ENCODE measurements around the gene LRRC7.

Gene LRRC7

GRCh38 chr1:69888657-69889056 is 320.9 kb downstream of the LRRC7 start:
- TF ChIP-seq CTCF (IDR thresholded peaks at IDR 0.05; ENCODE audit: low read depth, low read length): no peak
- H3K4me3 ChIP-seq (ENCODE audit: low read depth, low read length): no peak overlapping the region
- H3K27ac ChIP-seq: no peak overlapping the region
- H3K36me3 ChIP-seq: no peaks in the 10 kb centered on the region
- H3K9me3 ChIP-seq (ENCODE audit: severe bottlenecking): peaks cover 2% of the 10 kb centered on the region
- DNase-seq: no peak
- no peaks in the 10 kb centered on the region for H3K27me3 ChIP-seq (ENCODE audit: insufficient read depth, low read depth, severe bottlenecking)

GRCh38 chr1:69898403-69898947 is 330.8 kb downstream of the LRRC7 start:
- H3K27ac ChIP-seq: no peak overlapping the region
- H3K36me3 ChIP-seq: no peaks in the 10 kb centered on the region
- H3K9me3 ChIP-seq (ENCODE audit: severe bottlenecking): no peaks in the 10 kb centered on the region
- no peaks in the 10 kb centered on the region for H3K27me3 ChIP-seq (ENCODE audit: insufficient read depth, low read depth, severe bottlenecking)
- DNase-seq: peak; percentile 11
- H3K4me3 ChIP-seq (ENCODE audit: low read depth, low read length): no peak overlapping the region
- TF ChIP-seq CTCF (IDR thresholded peaks at IDR 0.05; ENCODE audit: low read depth, low read length): no peak

- no peak for DNase-seq
- Histone ChIP-seq H3K27ac (no peak overlapping the region), H3K27me3 (ENCODE audit: insufficient read depth, low read depth, severe bottlenecking) (no peaks in the 10 kb centered on the region), H3K36me3 (no peaks in the 10 kb centered on the region), H3K4me3 (ENCODE audit: low read depth, low read length) (no peak overlapping the region), H3K9me3 (ENCODE audit: severe bottlenecking) (peaks cover 3% of the 10 kb centered on the region)
- no peak for TF ChIP-seq CTCF (IDR thresholded peaks at IDR 0.05; ENCODE audit: low read depth, low read length)
Measured at GRCh38 chr1:69911301-69911801, 343.6 kb downstream of the LRRC7 start.

- no peak for DNase-seq
Measured at GRCh38 chr1:69913977-69914376, 346.3 kb downstream of the LRRC7 start.

GRCh38 chr1:69914976-69915765 is 347.4 kb downstream of the LRRC7 start:
- no peak for DNase-seq
- no peak overlapping the region for H3K4me3 ChIP-seq (ENCODE audit: low read depth, low read length)
- H3K27me3 ChIP-seq (ENCODE audit: insufficient read depth, low read depth, severe bottlenecking): no peaks in the 10 kb centered on the region
- TF ChIP-seq CTCF (IDR thresholded peaks at IDR 0.05; ENCODE audit: low read depth, low read length): no peak
- H3K9me3 ChIP-seq (ENCODE audit: severe bottlenecking): peaks cover 3% of the 10 kb centered on the region
- no peak overlapping the region for H3K27ac ChIP-seq
- H3K36me3 ChIP-seq: no peaks in the 10 kb centered on the region

More at GRCh38 chr1:69913977-69914376, 346.3 kb downstream of the LRRC7 start:
- TF ChIP-seq CTCF (IDR thresholded peaks at IDR 0.05; ENCODE audit: low read depth, low read length): no peak
- Histone ChIP-seq H3K27me3 (ENCODE audit: insufficient read depth, low read depth, severe bottlenecking) (no peaks in the 10 kb centered on the region), H3K27ac (no peak overlapping the region), H3K9me3 (ENCODE audit: severe bottlenecking) (peaks cover 3% of the 10 kb centered on the region), H3K4me3 (ENCODE audit: low read depth, low read length) (no peak overlapping the region), H3K36me3 (no peaks in the 10 kb centered on the region)
